ENCODE data around the gene GGCX.
"Not testable (repeated sequence)": the region's sequence is repeated elsewhere in the genome, so short reads cannot be mapped to it uniquely, and the experiment has no call there.

GGCX gene

GRCh38 chr2:85560812-85561279 is 447 bp downstream of the GGCX start:
- DNase-seq: no peak

DNA sequence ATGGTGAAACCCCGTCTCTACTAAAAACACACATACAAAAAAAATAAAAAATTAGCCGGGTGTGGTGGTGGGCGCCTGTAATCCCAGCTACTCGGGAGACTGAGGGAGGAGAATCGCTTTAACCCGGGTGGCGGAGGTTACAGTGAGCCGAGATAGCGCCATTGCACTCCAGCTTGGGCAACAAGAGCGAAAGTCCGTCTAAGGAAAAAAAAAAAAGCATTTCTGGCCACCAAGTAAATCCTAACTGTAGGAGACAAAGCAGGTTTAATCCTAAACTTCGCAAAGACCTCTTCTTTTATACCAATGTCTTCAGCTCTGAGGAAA is 928 bp downstream of the GGCX start:
- DNase-seq: not testable (repeated sequence)

GRCh38 chr2:85558160-85558559 is 3.1 kb downstream of the GGCX start:
- no peak for DNase-seq

DNA sequence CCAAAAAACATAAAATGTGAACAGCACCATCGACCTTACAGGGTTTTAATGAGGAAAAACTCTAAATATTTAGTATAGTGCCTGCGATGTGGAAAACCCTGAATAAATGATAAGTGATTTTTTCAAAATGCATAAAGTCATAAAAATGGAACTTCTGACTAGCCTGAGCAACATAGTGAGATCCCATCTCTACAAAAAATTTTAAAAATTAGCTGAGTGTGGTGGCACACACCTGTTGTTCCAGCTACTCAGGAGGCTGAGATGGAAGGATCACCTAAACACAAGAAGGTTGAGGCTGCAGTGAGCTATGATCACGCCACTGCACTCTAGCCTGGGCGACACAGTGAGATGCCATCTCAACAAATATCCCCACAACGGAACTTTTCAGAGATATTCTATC is 4.2 kb downstream of the GGCX start:
- DNase-seq: no peak

- no peak for DNase-seq
These were observed 6.2 kb downstream of the GGCX start for GRCh38 chr2:85554980-85555612.

GRCh38 chr2:85553184-85553583 is 8.1 kb downstream of the GGCX start:
- DNase-seq: no peak

DNA sequence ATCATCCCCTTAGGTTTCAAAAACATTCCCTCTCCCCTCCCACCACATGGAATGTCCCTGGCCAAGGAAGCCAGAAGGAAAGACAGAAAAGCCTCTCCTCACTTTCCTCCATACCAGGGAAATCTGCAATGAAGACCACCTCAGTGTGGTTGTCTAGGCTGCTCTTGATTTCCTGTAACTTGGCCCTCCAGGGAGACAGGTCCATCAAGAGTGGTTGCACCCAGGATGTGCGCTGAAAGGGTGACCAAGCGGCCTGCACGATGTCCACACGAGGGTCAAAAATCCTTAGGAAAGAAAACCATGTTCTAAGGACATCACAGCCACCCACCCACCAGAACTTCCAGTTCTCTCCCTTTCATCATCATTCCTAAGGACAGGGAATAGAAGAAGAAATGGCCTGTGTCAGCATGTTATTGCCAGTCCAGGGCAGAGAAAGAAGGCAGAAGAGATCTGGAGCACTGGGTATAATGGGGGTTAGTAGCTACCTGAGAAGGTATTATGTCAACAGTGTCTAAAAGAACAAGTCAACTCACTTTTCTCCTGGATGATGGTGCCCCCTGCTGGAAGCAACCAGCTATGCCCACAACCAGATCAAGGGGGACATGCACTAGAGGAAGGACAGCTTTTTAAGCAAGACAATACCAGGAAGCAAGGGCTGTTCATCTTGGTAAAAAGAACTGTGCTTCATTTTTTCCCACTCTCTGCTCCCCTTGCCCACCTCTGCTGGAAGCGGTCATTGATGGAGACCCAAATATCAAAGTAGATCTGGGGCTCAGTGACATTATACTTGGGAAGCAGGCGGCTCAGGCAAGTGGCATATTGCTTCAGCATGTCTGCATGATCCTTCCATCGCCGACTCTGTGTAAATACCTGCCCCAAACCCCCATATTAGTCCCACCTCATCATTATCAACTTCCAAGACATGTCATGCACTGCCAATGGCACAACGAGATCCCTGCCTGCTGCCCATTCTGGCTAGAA is 9.3 kb downstream of the GGCX start:
- DNase-seq: no peak

- DNase-seq: no peak
These were observed 10.8 kb downstream of the GGCX start for GRCh38 chr2:85550486-85550885.

DNA sequence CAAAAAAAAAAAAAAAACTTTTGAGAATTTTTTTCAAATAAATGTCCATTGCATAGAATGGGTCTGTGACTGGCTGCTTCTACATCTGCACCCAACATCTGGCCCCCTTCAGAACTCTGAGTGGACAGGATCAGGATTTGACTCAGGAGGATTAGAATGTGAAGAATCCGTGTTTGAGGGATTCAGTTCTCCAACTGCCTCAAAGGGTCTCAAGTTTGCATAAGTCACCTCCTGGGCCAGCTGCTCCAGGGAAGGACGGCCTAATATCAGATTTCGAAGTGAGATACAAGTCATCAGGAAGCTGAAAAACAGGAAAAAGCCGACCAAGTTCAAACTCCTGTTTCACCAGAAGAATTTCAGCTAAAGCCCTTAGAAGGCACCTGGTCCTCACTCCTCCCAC is 11.5 kb downstream of the GGCX start:
- DNase-seq: no peak

DNA sequence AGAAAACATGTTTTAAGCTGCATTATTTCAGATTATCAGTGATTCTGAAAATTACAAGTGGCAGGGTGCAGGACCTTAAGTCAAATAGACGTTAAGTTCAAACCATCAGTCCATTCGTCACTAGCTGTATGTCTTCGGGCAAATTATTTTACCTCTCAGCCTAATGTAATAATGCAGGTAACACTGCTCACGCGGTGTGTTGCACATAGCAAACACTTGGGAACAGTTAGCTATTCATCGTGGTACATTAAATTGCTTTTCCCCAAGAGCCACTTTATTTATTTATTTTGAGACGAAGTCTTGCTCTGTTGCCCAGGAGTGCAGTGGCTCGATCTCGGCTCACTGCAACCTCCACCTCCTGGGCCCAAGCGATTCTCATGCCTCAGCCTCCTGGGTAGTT is 12.2 kb downstream of the GGCX start:
- DNase-seq: no peak

- DNase-seq: no peak
These were observed 12.7 kb downstream of the GGCX start for GRCh38 chr2:85548608-85548900.

DNA sequence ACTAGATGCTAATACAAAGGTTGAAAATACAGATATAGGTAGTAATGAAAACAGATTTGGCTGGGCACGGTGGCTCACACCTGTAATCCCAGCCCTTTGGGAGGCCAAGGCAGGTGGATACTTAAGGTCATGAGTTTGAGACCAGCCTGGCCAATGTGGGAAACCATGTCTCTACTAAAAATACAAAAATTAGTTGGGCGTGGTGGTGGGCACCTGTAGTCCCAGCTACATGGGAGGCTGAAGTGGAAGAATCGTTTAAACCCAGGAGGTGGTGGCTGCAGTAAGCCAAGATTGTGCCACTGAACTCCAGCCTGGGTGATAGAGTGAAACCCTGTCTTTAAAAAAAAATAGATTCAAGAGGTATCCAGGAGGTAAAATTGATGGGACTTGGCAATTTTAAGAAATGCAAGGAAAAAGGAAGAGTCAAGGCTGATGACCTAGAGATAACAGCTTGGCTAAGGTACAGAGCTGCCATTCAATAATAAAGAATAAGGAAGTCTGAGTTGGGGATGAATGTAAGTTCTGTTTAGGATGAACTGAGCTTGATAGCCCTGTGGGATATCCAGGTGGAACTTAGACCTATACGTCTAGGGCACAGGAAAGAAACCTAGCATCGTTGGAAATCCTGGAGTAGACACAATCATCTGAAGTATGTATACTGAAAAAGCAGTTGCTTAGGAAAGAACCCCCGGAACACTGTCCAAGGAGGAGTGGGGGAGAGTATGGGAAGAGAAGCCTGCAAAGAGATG is 13.3 kb downstream of the GGCX start:
- DNase-seq: no peak

- DNase-seq: no peak
These were observed 14.0 kb downstream of the GGCX start for GRCh38 chr2:85547089-85547858.

DNA sequence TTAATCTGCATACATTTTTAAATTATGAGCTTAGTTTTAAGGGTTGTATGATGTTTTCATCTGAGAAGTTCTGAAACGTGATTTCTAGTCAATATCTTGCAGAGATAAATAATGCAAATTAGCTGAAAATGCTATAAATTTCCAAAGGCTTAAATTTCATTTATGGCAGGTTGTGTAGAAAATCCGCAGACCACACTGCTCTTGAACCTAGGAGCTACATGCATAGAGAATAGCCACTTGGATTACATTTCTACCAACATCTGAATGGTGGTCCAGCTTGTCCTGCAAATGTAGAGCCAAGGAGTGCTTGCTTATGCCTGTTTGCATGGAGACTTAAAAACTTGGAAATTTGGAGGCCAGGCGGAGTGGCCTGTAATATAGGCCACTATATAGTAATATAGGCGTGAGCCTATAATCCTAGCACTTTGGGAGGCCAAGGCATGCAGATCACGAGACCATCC is 15.5 kb downstream of the GGCX start:
- DNase-seq: no peak

GRCh38 chr2:85544915-85545779 is 16.1 kb downstream of the GGCX start:
- not testable (repeated sequence) for DNase-seq

GRCh38 chr2:85544254-85544691 is 17.0 kb downstream of the GGCX start:
- not testable (repeated sequence) for DNase-seq

- no peak for DNase-seq
These were observed 18.5 kb downstream of the GGCX start for GRCh38 chr2:85542777-85543176.

- no peak for DNase-seq
These were observed 19.4 kb downstream of the GGCX start for GRCh38 chr2:85541753-85542457.

DNA sequence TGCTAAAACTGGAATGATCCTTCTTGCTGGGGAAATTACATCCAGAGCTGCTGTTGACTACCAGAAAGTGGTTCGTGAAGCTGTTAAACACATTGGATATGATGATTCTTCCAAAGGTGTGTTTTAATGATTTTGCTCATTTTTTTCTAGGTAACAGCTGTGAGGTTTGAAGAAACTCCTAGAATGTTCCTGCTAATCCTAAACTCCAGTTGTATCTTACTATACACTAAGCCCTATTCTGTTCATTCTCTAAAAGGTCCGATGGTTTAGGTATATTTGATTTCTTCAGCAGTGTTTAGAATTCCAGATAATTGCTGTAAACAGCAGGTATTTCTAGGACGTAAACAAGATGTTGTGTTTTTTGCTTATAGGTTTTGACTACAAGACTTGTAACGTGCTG is 20.0 kb downstream of the GGCX start:
- no peak for DNase-seq

DNA sequence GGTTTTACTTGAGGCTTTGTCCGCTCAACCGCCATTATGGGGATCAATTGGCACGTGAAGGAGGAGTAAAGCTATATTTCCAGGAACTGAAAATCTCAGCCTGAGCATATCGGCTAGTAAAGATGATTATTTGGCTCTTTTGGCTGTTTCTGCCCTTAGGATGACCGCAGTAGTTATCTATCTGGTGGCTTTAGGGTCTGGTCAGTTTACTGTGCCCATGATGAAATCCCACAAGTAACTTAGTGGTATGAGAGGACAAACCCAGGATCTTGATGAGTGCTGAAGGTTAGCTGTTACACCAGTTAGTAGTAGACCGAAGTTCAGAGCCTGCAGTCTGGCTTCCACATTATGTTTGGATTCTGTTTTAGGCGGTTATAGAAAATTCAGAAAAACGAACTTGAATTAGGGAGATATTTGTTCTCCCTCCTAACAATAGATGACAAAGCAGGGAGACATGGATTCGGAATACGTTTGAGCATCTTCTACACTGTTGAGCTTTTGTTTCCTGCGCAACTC is 21.1 kb downstream of the GGCX start:
- DNase-seq: no peak

All from NCI-H524 treated with DMSO at 0.1 percent for 48 hours (cell line).